ENCODE results near the gene MACC1. TPM values are rescaled to one million over a fixed set of nuclear protein-coding genes. Genes with fewer than 3 reads are reported as not detected.
"Not testable (repeated sequence)": the region's sequence is repeated elsewhere in the genome, so short reads cannot be mapped to it uniquely, and the experiment has no call there.

Gene MACC1
- total RNA-seq, 1 donor from 2014 or later = not detected

GRCh38 chr7:20122073-20122472 lies 95.1 kb downstream of the MACC1 start:
- H3K4me3 ChIP-seq = no peak overlapping the region
- H3K27ac ChIP-seq = no peak overlapping the region
- H3K9me3 ChIP-seq = no peaks in the 10 kb centered on the region
- intact Hi-C loops (cut with DNase I) = no loop called here
- no peak for TF ChIP-seq CTCF (IDR thresholded peaks at IDR 0.05)
- no peaks in the 10 kb centered on the region for H3K36me3 ChIP-seq
- no peaks in the 10 kb centered on the region for H3K4me1 ChIP-seq
- no peaks in the 10 kb centered on the region for H3K27me3 ChIP-seq
- no peak for DNase-seq (ENCODE audit: low spot score in 2 of 2)

- no peak for DNase-seq (ENCODE audit: low spot score in 2 of 2)
- Histone ChIP-seq H3K4me3 (no peak overlapping the region), H3K27me3 (no peaks in the 10 kb centered on the region), H3K9me3 (no peaks in the 10 kb centered on the region), H3K36me3 (no peaks in the 10 kb centered on the region), H3K4me1 (no peaks in the 10 kb centered on the region), H3K27ac (no peak overlapping the region)
- no peak for TF ChIP-seq CTCF (IDR thresholded peaks at IDR 0.05)
- intact Hi-C loops (cut with DNase I) = no loop called here
Measured at GRCh38 chr7:20121404-20121803, 95.8 kb downstream of the MACC1 start.

GRCh38 chr7:20120611-20121168 lies 96.5 kb downstream of the MACC1 start:
- H3K4me3 ChIP-seq; H3K4me1 ChIP-seq; H3K27ac ChIP-seq; H3K27me3 ChIP-seq; intact Hi-C loops (cut with DNase I); H3K9me3 ChIP-seq; H3K36me3 ChIP-seq; DNase-seq (ENCODE audit: low spot score in 2 of 2): not testable (repeated sequence)

GRCh38 chr7:20116869-20117268 lies 100.3 kb downstream of the MACC1 start:
- no peak for DNase-seq (ENCODE audit: low spot score in 2 of 2)
- no peak overlapping the region for H3K27ac ChIP-seq
- H3K4me3 ChIP-seq = no peak overlapping the region
- H3K4me1 ChIP-seq = no peaks in the 10 kb centered on the region
- intact Hi-C loops (cut with DNase I) = no loop called here
- no peaks in the 10 kb centered on the region for H3K9me3 ChIP-seq
- H3K27me3 ChIP-seq = no peaks in the 10 kb centered on the region
- no peak for TF ChIP-seq CTCF (IDR thresholded peaks at IDR 0.05)
- H3K36me3 ChIP-seq = no peaks in the 10 kb centered on the region

- intact Hi-C loops (cut with DNase I) = no loop called here
- Histone ChIP-seq H3K27me3 (no peaks in the 10 kb centered on the region), H3K36me3 (no peaks in the 10 kb centered on the region), H3K27ac (no peak overlapping the region), H3K4me3 (no peak overlapping the region), H3K9me3 (no peaks in the 10 kb centered on the region), H3K4me1 (no peaks in the 10 kb centered on the region)
- no peak for TF ChIP-seq CTCF (IDR thresholded peaks at IDR 0.05)
- peak in 1 of 2 donors; percentile 8 for DNase-seq (ENCODE audit: low spot score in 2 of 2)
Measured at GRCh38 chr7:20114468-20114867, 102.7 kb downstream of the MACC1 start.

- no peak for DNase-seq (ENCODE audit: low spot score in 2 of 2)
Measured at GRCh38 chr7:20113427-20114027, 103.7 kb downstream of the MACC1 start.

More at GRCh38 chr7:20113427-20114027, 103.7 kb downstream of the MACC1 start:
- no peak overlapping the region for H3K4me3 ChIP-seq
- no peaks in the 10 kb centered on the region for H3K27me3 ChIP-seq
- intact Hi-C loops (cut with DNase I) = no loop called here
- no peaks in the 10 kb centered on the region for H3K36me3 ChIP-seq
- no peaks in the 10 kb centered on the region for H3K4me1 ChIP-seq
- H3K9me3 ChIP-seq = no peaks in the 10 kb centered on the region
- TF ChIP-seq CTCF (IDR thresholded peaks at IDR 0.05) = no peak
- H3K27ac ChIP-seq = no peak overlapping the region
